ENCODE measurements around the gene LIMD2. TPM values are rescaled to one million over a fixed set of nuclear protein-coding genes. Genes with fewer than 3 reads are reported as not detected.

The LIMD2 gene
- total RNA-seq, 1 experiment from 2014 or later = 93.5 TPM

- WGBS (ENCODE audit: extremely low coverage, insufficient read length, low lambda C conversion rate) = no CpG with 5 or more reads among the region's 6 CpGs
- peaks cover 23 to 30% of the 10 kb centered on the region in 2 experiments for H3K4me1 Mint-ChIP-seq
- no peak overlapping the region for H4K8ac ChIP-seq (replicated peaks; ENCODE audit: insufficient read length, low read depth, low read length)
- H2BK5ac ChIP-seq (ENCODE audit: insufficient read length, low read length) = no peak overlapping the region
- H2BK15ac ChIP-seq (ENCODE audit: low read depth, low read length) = no peak overlapping the region
- H3K9me3 Mint-ChIP-seq = no peaks in the 10 kb centered on the region
- no peak overlapping the region for H2BK12ac ChIP-seq (ENCODE audit: insufficient read length, low read depth, low read length)
- no peak overlapping the region for H4K91ac ChIP-seq (ENCODE audit: insufficient read length, low read depth, low read length)
- no peak overlapping the region for H3K4ac ChIP-seq (ENCODE audit: low read depth, low read length)
- H2BK20ac ChIP-seq (ENCODE audit: low read depth, low read length, poor library complexity, severe bottlenecking) = no peak overlapping the region
- H3K9me3 ChIP-seq (ENCODE audit: control insufficient read depth, low read depth, low read length) = no peaks in the 10 kb centered on the region
- H3K23ac ChIP-seq (ENCODE audit: insufficient read length, low read depth, low read length) = no peak overlapping the region
- H2BK120ac ChIP-seq (ENCODE audit: low read depth, low read length, poor library complexity, severe bottlenecking) = no peak overlapping the region
- no peak overlapping the region for H3K27ac ChIP-seq (ENCODE audit: insufficient read length, low read depth, low read length)
- no peak overlapping the region for H3K4me2 ChIP-seq (ENCODE audit: insufficient read depth, insufficient read length, low read length)
- no peak overlapping the region for H3K18ac ChIP-seq (ENCODE audit: insufficient read length, low read depth, low read length)
- peak overlapping the region in 1 of 2 experiments; percentile 54; a peak in 2 of 5 replicates for H3K4me3 Mint-ChIP-seq
- peak overlapping the region in 1 of 3 experiments; percentile 39; a peak in 1 of 7 replicates for H3K27ac Mint-ChIP-seq
- TF ChIP-seq CTCF (conservative IDR thresholded peaks at IDR 0.05) = no peak
- no peak overlapping the region for H2AFZ ChIP-seq (ENCODE audit: low read length)
- H3K36me3 Mint-ChIP-seq (ENCODE audit: insufficient read depth in 1 of 3, low read depth in 3 of 3) = peaks cover 4 to 40% (median 22%) of the 10 kb centered on the region in 3 experiments
- no peak overlapping the region for H3K14ac ChIP-seq (ENCODE audit: insufficient read depth, low read length)
- H3K23me2 ChIP-seq (ENCODE audit: insufficient read length, low read depth, low read length, poor library complexity, severe bottlenecking) = peaks cover 20% of the 10 kb centered on the region
- H3T11ph ChIP-seq (ENCODE audit: low read length) = no peak overlapping the region
- H3K27me3 ChIP-seq (ENCODE audit: insufficient read depth, low read length) = no peaks in the 10 kb centered on the region
- no peak overlapping the region for H3K56ac ChIP-seq (ENCODE audit: insufficient read length, low read depth, low read length)
- peaks cover 5% of the 10 kb centered on the region for H3K27me3 Mint-ChIP-seq (ENCODE audit: low read depth)
- H3K79me1 ChIP-seq (ENCODE audit: insufficient read depth, low read depth, low read length, poor library complexity, severe bottlenecking) = no peaks in the 10 kb centered on the region
- no peak overlapping the region for H3K9ac ChIP-seq (ENCODE audit: extremely low read depth, insufficient read length, low read length)
- H3K4me1 ChIP-seq (ENCODE audit: insufficient read depth, low read length) = no peaks in the 10 kb centered on the region; the same call in 1 of the 2 replicates
- H4K5ac ChIP-seq (ENCODE audit: insufficient read length, low read depth, low read length) = no peak overlapping the region
- no peak overlapping the region for H2AK5ac ChIP-seq (ENCODE audit: insufficient read length, low read length)
- H4K20me1 ChIP-seq (ENCODE audit: control insufficient read depth, insufficient read depth, insufficient read length) = no peaks in the 10 kb centered on the region
- no peaks in the 10 kb centered on the region for H3K79me2 ChIP-seq (ENCODE audit: insufficient read depth, low read length)
- DNase-seq = no peak
These were observed 2.7 kb upstream of the LIMD2 start for GRCh38 chr17:63702721-63703015.
